Activated CD4-positive, alpha-beta T cell treated with anti-CD3 and anti-CD28 coated beads for 36 hours (primary cell): ENCODE results near the gene KRT4. TPM values are rescaled to one million over a fixed set of nuclear protein-coding genes. Genes with fewer than 3 reads are reported as not detected.
"Not testable (repeated sequence)": the region's sequence is repeated elsewhere in the genome, so short reads cannot be mapped to it uniquely, and the experiment has no call there.

ENCODE experiments used
- ATAC-seq: fragments of 200-7000 bp; cut with Tn5 transposase; one replicate; pipeline ENCODE4 v1.10.0; 2021; ENCODE audit warnings: mild to moderate bottlenecking, moderate library complexity
- CTCF ChIA-PET: fragments of 350-600 bp; sonication (Branson Sonifier 250); formaldehyde crosslinking; loops from one replicate; lab custom pipeline; 2021; ENCODE audit warnings: antibody characterized with exemption; lab: Charles Lee
- POLR2A ChIA-PET: fragments of 350-600 bp; sonication (Branson Sonifier 250); formaldehyde crosslinking; loops from one replicate; lab custom pipeline; 2021; ENCODE audit warnings: antibody characterized with exemption, inconsistent platforms; lab: Charles Lee
- DNase-seq: peaks from one replicate; pipeline ENCODE4 v3.0.0-alpha.2; 2020
- H3K27ac Mint-ChIP-seq: one replicate; pipeline ENCODE4 v1.8.0; 2021; ENCODE audit warnings: mixed read lengths
- H3K27me3 Mint-ChIP-seq: one replicate; pipeline ENCODE4 v1.8.0; 2021; ENCODE audit warnings: mixed read lengths
- H3K36me3 Mint-ChIP-seq: one replicate; pipeline ENCODE4 v1.8.0; 2021; ENCODE audit warnings: low read depth, mixed read lengths
- H3K4me1 Mint-ChIP-seq: one replicate; pipeline ENCODE4 v1.8.0; 2021; ENCODE audit warnings: mixed read lengths
- H3K4me3 Mint-ChIP-seq: one replicate; pipeline ENCODE4 v1.8.0; 2021; ENCODE audit warnings: mild to moderate bottlenecking, moderate library complexity, mixed read lengths
- H3K9me3 Mint-ChIP-seq: one replicate; pipeline ENCODE4 v1.8.0; 2021; ENCODE audit warnings: low read depth, mixed read lengths
- intact Hi-C, 2 experiments: fragments of 100-400 bp; cut with DNase I in 1 of 2; cut with micrococcal nuclease in 1 of 2; formaldehyde crosslinking; loops; one replicate each; pipeline versions ENCODE4 v1.14.2 to v1.15.1; 2022 to 2024; cut with DNase I, micrococcal nuclease
- total RNA-seq, 2 experiments: library from RNA; stranded (reverse); gene quantifications; one replicate each; pipeline ENCODE4 v1.2.3, GENCODE V29; 2021

KRT4 gene
- total RNA-seq, 2 experiments from 2014 or later: not detected

GRCh38 chr12:52795332-52795674 lies 18.6 kb downstream of the KRT4 start:
- H3K4me3 Mint-ChIP-seq, POLR2A ChIA-PET, H3K9me3 Mint-ChIP-seq, H3K36me3 Mint-ChIP-seq, intact Hi-C loops, ATAC-seq, H3K27ac Mint-ChIP-seq, H3K27me3 Mint-ChIP-seq, DNase-seq: not testable (repeated sequence)
- peaks cover 14% of the 10 kb centered on the region for H3K4me1 Mint-ChIP-seq
- CTCF ChIA-PET: interaction anchor here (0.7 to 1.6 kb wide), 2 partner anchors 69 to 75 kb away, joined by 4 read pairs; no protein-coding TSS in a partner anchor

DNA sequence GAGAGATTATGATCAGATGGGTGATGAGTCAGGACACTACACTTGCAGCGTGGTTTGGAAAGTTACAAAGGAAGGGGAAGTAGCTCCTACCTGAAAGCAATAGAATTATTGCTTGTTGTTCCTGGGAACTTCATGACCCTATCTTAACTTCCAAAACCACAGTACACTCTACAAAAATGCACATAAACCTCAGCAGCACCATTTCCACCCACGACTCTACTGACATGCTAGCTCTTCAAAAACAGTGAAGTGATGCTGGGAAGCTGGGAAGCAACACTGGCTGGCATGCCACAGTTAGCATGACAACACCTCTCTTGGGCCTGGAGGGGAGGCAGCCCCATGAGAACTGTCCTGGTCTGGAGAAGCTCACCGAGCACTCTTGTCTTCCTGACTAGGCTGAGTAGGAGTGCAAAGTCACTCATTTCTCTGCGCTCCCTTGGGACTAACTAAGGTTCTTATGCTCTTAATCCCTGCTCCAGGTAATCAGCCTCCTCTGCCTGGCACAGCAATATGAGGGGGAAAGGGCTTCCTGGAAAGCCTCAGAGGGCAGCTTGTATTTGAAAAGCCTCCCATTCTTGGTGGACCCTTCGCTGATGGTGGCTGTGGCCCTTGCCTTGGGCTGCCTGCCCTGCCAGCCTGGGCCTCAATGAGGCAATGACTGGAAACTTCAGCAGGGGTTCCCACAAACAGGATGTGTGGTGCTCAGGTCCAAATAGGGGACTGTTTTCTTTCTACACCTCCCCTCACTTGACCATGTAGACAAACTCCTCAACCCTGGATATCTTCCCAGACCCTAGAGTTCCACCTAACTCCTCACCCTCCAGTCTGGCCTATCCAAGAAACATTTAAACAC lies 19.2 kb downstream of the KRT4 start:
- no peak for DNase-seq
- no peaks in the 10 kb centered on the region for H3K36me3 Mint-ChIP-seq
- H3K9me3 Mint-ChIP-seq: no peaks in the 10 kb centered on the region
- intact Hi-C loops: no loop called here
- POLR2A ChIA-PET: no interaction called here
- ATAC-seq: peak; percentile 63
- H3K4me1 Mint-ChIP-seq: peaks cover 17% of the 10 kb centered on the region
- no peak overlapping the region for H3K27ac Mint-ChIP-seq
- CTCF ChIA-PET: interaction anchor here (0.6 to 1.0 kb wide), 3 partner anchors 16 to 69 kb away, joined by 3 to 4 read pairs (median 3); no protein-coding TSS in a partner anchor
- no peak overlapping the region for H3K4me3 Mint-ChIP-seq
- peaks cover 11% of the 10 kb centered on the region for H3K27me3 Mint-ChIP-seq

- no peak overlapping the region for H3K4me3 Mint-ChIP-seq
- peaks cover 17% of the 10 kb centered on the region for H3K4me1 Mint-ChIP-seq
- no peaks in the 10 kb centered on the region for H3K9me3 Mint-ChIP-seq
- no peak overlapping the region for H3K27ac Mint-ChIP-seq
- peaks cover 24% of the 10 kb centered on the region for H3K27me3 Mint-ChIP-seq
- ChIA-PET POLR2A (no interaction called here), CTCF (interaction anchor here (0.7 to 2.6 kb wide), 4 partner anchors 67 to 513 kb away, joined by 3 to 7 read pairs (median 4); partner anchors contain the start of gene KRT1)
- no peak for ATAC-seq
- H3K36me3 Mint-ChIP-seq: no peaks in the 10 kb centered on the region
- intact Hi-C loops: no loop called here
- no peak for DNase-seq
Measured at GRCh38 chr12:52792185-52793029, 21.5 kb downstream of the KRT4 start.

DNA sequence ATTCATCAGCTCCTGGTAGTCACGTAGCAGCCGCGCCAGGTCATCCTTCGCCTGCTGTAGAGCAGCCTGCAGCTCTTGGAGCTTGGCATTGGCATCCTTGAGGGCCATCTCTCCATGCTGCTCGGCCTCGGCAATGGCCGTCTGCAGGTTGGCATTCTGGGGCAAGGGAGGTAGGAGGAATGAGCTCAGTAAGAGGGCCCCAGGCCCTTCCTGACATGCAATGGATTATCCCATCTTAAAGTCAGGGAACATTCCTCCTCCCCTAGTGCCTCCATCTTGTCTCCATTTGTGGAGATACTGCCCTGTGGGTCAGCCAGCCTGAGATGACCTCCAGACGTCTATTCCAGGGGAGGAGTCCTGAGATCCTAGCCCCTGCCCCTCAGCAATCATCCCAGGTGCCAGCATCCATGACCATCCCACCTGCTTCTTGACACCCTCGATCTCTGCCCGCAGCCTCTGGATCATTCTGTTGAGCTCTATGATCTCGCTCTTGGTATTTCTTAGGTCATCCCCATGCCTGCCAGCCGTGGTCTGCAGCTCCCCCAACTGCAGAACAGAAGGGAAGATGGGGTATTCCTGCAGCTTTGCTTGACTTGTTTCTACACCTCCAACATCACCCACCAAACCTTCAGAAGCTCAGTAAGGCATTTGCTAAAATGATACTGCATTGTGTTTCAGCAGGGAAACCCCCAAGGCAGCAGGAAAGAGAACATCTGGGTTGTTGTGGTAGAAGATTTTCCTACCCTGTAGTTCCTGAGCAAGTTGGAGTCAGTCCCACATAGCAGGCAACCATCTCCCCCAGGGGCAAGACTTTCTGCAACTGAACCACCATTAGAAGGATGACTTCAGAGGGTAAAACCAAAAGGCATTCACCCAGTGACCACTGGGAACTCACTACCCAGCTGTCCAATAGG lies 22.4 kb downstream of the KRT4 start:
- intact Hi-C loops: no loop called here
- CTCF ChIA-PET: interaction anchor here (0.7 to 2.6 kb wide), 5 partner anchors 11 to 512 kb away, joined by 3 to 7 read pairs (median 4); partner anchors contain the start of gene KRT1
- Mint-ChIP-seq H3K36me3 (no peaks in the 10 kb centered on the region), H3K27ac (no peak overlapping the region), H3K27me3 (peaks cover 24% of the 10 kb centered on the region), H3K4me1 (peaks cover 17% of the 10 kb centered on the region), H3K4me3 (no peak overlapping the region), H3K9me3 (no peaks in the 10 kb centered on the region)
- ATAC-seq (no peak), DNase-seq (no peak)
- POLR2A ChIA-PET: no interaction called here

GRCh38 chr12:52790427-52791270 lies 23.3 kb downstream of the KRT4 start:
- Mint-ChIP-seq H3K4me1 (peaks cover 17% of the 10 kb centered on the region), H3K27me3 (peaks cover 24% of the 10 kb centered on the region), H3K36me3 (no peaks in the 10 kb centered on the region), H3K9me3 (no peaks in the 10 kb centered on the region), H3K27ac (no peak overlapping the region), H3K4me3 (no peak overlapping the region)
- DNase-seq (no peak), ATAC-seq (no peak)
- CTCF ChIA-PET: interaction anchor here (0.9 to 2.6 kb wide), 3 partner anchors 10 to 208 kb away, joined by 3 to 7 read pairs (median 3); no protein-coding TSS in a partner anchor
- intact Hi-C loops: no loop called here
- POLR2A ChIA-PET: no interaction called here

DNA sequence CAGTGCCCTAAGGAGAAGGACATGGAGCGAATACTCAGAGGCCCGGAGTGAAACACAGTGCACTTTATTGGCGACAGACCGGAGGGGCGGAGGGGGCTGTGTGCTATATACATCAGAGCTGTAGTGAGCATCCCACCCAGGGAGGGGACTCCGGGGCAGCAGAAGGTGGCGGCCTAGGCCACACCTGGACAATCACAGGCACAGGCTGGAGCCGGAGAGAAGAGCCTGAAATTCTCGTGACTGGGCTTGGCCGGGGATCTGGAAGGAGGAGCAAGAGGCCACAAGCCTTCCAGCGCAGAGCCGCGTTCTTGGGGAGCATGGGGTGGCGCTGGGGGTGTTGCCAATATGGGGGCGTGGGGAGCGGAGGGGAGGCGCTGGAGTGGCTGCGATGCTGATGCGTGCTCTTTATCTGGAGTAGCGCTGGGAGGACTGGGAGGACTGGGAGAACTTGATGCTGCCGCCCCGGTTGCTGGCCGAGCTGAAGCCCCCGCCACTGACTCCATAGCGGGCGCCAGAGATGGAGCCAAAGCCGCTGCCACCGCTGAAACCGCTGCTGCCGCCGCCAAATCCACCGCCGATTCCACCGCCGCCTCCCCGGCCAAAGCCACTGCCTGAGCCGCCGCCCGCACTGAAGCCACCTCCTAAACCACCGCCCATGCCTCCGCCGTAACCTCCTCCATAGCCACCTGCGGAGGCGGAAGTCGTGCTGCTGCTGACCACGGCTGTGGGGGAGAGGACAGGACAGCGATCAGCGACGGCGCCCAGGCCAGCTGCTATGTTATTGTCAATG lies 24.1 kb downstream of the KRT4 start:
- intact Hi-C loops: no loop called here

DNA sequence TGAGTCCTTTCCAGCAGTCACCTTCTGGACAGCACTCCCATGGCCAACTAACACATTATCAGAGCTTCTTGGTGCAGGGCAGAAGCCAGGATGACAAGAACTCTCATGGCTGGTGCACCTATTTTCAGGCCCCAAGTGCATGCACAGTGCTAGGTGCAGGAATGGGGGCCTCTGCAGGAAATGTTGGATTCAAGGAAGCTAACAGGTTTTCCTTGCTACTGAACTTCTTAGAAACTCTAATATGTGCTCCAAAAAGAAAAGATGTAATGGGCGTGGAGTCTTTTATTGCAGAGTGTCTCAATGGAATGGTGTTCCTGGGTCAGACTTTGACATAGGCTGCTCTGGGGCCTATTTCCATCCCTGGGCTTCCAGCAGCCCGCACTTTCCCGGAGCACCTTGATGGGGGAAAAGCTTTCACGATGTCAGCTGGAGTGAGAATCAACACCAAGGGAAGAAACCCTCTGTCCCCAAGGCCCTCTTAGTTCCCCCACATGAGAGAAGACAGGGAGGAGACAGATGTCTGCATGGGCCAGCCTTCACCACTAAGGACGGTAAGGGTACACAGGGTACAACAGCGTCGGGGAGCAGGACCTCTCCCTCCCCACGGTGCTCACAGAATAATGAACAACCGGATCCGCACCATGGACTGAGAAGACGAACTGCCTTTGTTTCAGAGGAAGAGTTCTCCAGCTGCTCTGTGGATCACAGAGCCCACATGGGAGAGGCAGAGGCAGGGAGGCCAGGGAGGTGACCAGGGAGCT lies 24.9 kb downstream of the KRT4 start:
- peaks cover 11% of the 10 kb centered on the region for H3K4me1 Mint-ChIP-seq
- no peaks in the 10 kb centered on the region for H3K9me3 Mint-ChIP-seq
- no peak overlapping the region for H3K27ac Mint-ChIP-seq
- no peak overlapping the region for H3K4me3 Mint-ChIP-seq
- ChIA-PET CTCF (interaction anchor here (0.9 to 1.2 kb wide), 2 partner anchors 191 to 207 kb away, joined by 3 to 4 read pairs; no protein-coding TSS in a partner anchor), POLR2A (no interaction called here)
- peaks cover 28% of the 10 kb centered on the region for H3K27me3 Mint-ChIP-seq
- intact Hi-C loops: no loop called here
- no peak for ATAC-seq
- DNase-seq: no peak
- H3K36me3 Mint-ChIP-seq: no peaks in the 10 kb centered on the region

More for the DNA sequence above, 24.1 kb downstream of the KRT4 start:
- no peak for ATAC-seq
- Mint-ChIP-seq H3K9me3 (no peaks in the 10 kb centered on the region), H3K27ac (no peak overlapping the region), H3K36me3 (no peaks in the 10 kb centered on the region), H3K4me3 (no peak overlapping the region), H3K27me3 (peaks cover 28% of the 10 kb centered on the region), H3K4me1 (peaks cover 17% of the 10 kb centered on the region)
- CTCF ChIA-PET: interaction anchor here (1.2 to 2.6 kb wide), 2 partner anchors 90 to 207 kb away, joined by 3 to 7 read pairs; no protein-coding TSS in a partner anchor
- DNase-seq: peak; percentile 11
- POLR2A ChIA-PET: no interaction called here

- Mint-ChIP-seq H3K36me3 (no peaks in the 10 kb centered on the region), H3K4me3 (no peak overlapping the region), H3K27ac (no peak overlapping the region), H3K27me3 (peaks cover 28% of the 10 kb centered on the region), H3K9me3 (no peaks in the 10 kb centered on the region), H3K4me1 (peaks cover 9% of the 10 kb centered on the region)
- intact Hi-C loops: no loop called here
- DNase-seq: no peak
- ChIA-PET CTCF (interaction anchor here (0.8 to 0.9 kb wide), 2 partner anchors 91 to 192 kb away, joined by 3 to 4 read pairs; no protein-coding TSS in a partner anchor), POLR2A (no interaction called here)
- ATAC-seq: no peak
Measured at GRCh38 chr12:52788192-52788875, 25.6 kb downstream of the KRT4 start.
